ENCODE data around the gene CLIP4. TPM values are rescaled to one million over a fixed set of nuclear protein-coding genes. Genes with fewer than 3 reads are reported as not detected.

CLIP4 gene
- total RNA-seq, 1 experiment from 2014 or later, result 134 TPM

DNA sequence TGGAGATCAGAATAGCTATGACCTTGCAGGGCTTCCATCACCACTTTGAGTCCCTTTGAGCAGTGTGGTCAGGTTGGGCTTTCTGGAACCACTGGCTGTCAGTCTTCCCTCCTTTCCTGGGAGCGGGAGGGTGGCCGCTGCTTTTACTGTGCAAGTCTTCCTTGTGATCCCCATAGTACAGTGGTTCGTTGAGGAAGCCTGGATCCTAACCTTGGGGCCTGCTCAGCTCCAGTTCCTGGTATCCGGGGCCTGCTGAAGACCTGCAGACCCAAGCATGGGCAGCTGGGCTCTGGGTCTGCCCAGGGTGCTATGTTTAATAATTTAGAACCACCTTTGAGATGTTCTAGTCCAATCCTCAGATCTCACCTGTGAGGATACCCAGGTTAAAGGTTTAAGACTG, 104.2 kb downstream of the CLIP4 start:
- Histone ChIP-seq H3K4me2 (no peak overlapping the region), H3K27me3 (ENCODE audit: insufficient read depth, low read depth) (0 out of 2 replicates have a peak, but pooled peaks cover 7% of the 10 kb centered on the region), H3K36me3 (ENCODE audit: low read depth) (no peaks in the 10 kb centered on the region), H4K20me1 (ENCODE audit: insufficient read depth) (no peaks in the 10 kb centered on the region), H3K79me2 (ENCODE audit: low read depth) (no peaks in the 10 kb centered on the region), H3K27ac (no peak overlapping the region), H3K9me2 (ENCODE audit: insufficient read depth) (no peaks in the 10 kb centered on the region), H3K9me3 (ENCODE audit: insufficient read depth, low read depth) (no peaks in the 10 kb centered on the region), H3F3A (ENCODE audit: insufficient read depth, low read depth) (peaks cover 5% of the 10 kb centered on the region; the same call in 1 of the 2 replicates), H3K4me3 (no peak overlapping the region), H3K4me1 (replicated peaks; ENCODE audit: insufficient read depth) (peaks cover 10% of the 10 kb centered on the region; the same call in 1 of the 2 replicates), H2AFZ (no peak overlapping the region)
- BruUV-seq (replicated peaks), result no TSS peak
- ChIA-PET CTCF (no interaction called here), POLR2A (ENCODE audit: unreplicated experiment) (no interaction called here)
- no peak for TF ChIP-seq EZH2 (IDR thresholded peaks at IDR 0.05; ENCODE audit: low read depth)
- TF ChIP-seq, protein P1, sequence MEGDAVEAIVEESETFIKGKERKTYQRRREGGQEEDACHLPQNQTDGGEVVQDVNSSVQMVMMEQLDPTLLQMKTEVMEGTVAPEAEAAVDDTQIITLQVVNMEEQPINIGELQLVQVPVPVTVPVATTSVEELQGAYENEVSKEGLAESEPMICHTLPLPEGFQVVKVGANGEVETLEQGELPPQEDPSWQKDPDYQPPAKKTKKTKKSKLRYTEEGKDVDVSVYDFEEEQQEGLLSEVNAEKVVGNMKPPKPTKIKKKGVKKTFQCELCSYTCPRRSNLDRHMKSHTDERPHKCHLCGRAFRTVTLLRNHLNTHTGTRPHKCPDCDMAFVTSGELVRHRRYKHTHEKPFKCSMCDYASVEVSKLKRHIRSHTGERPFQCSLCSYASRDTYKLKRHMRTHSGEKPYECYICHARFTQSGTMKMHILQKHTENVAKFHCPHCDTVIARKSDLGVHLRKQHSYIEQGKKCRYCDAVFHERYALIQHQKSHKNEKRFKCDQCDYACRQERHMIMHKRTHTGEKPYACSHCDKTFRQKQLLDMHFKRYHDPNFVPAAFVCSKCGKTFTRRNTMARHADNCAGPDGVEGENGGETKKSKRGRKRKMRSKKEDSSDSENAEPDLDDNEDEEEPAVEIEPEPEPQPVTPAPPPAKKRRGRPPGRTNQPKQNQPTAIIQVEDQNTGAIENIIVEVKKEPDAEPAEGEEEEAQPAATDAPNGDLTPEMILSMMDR (conservative IDR thresholded peaks at IDR 0.05), result no peak
- DNase-seq, result no peak
- intact Hi-C loops (cut with micrococcal nuclease; ENCODE audit: unreplicated experiment), result no loop called here

DNA sequence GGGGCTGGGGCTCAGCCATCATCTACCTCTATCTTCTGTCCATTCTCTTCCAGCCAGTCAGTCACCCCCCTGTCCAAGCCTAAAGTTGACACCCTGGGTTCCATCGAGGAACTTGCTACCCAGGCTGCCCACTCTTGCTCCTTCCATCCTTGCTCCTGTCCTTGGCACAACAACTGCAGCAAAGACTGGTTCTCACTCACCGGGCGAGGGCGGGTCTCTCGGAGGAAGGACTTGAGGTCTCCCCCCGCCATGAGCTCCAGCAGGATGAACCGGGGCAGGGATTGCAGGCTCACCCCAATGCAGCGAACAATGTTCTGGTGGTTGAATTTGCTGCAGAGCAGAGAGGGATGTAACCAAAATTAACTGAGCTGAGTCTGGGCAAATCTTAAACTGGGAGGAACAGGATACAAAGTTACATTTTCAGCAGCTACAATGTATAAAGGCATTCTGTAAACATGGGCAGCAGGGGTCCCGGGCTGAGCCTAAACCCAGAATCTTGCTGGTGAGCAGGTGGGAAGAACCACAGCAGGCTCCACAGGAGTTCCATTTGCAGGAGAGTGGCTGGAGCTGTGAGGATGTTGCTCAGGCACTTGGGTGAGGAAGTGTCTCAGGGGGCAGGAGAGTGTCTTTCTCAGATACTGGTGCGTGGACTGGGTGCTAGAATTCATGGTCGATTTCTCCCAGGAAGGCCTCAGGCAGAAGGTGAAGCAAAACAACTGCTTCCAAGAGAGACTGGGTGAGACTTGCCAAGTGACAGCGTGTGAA, 105.5 kb downstream of the CLIP4 start:
- Histone ChIP-seq H3K9me2 (ENCODE audit: insufficient read depth) (no peaks in the 10 kb centered on the region), H3F3A (ENCODE audit: insufficient read depth, low read depth) (peaks cover 7% of the 10 kb centered on the region; the same call in 1 of the 2 replicates), H3K4me1 (replicated peaks; ENCODE audit: insufficient read depth) (peaks cover 14% of the 10 kb centered on the region; the same call in 1 of the 2 replicates), H4K20me1 (ENCODE audit: insufficient read depth) (no peaks in the 10 kb centered on the region), H3K36me3 (ENCODE audit: low read depth) (no peaks in the 10 kb centered on the region), H3K4me3 (no peak overlapping the region), H2AFZ (no peak overlapping the region), H3K79me2 (ENCODE audit: low read depth) (no peaks in the 10 kb centered on the region), H3K4me2 (no peak overlapping the region), H3K27me3 (ENCODE audit: insufficient read depth, low read depth) (0 out of 2 replicates have a peak, but pooled peaks cover 9% of the 10 kb centered on the region), H3K27ac (no peak overlapping the region), H3K9me3 (ENCODE audit: insufficient read depth, low read depth) (no peaks in the 10 kb centered on the region)
- TF ChIP-seq EZH2 (IDR thresholded peaks at IDR 0.05; ENCODE audit: low read depth), result no peak
- TF ChIP-seq, protein P1 (conservative IDR thresholded peaks at IDR 0.05), result no peak
- DNase-seq, result peak in 1 of 2 experiments; percentile 13
- no TSS peak for BruUV-seq (replicated peaks)
- intact Hi-C loops (cut with micrococcal nuclease; ENCODE audit: unreplicated experiment), result no loop called here
- POLR2A ChIA-PET (ENCODE audit: unreplicated experiment), result no interaction called here
- CTCF ChIA-PET, result no interaction called here

DNA sequence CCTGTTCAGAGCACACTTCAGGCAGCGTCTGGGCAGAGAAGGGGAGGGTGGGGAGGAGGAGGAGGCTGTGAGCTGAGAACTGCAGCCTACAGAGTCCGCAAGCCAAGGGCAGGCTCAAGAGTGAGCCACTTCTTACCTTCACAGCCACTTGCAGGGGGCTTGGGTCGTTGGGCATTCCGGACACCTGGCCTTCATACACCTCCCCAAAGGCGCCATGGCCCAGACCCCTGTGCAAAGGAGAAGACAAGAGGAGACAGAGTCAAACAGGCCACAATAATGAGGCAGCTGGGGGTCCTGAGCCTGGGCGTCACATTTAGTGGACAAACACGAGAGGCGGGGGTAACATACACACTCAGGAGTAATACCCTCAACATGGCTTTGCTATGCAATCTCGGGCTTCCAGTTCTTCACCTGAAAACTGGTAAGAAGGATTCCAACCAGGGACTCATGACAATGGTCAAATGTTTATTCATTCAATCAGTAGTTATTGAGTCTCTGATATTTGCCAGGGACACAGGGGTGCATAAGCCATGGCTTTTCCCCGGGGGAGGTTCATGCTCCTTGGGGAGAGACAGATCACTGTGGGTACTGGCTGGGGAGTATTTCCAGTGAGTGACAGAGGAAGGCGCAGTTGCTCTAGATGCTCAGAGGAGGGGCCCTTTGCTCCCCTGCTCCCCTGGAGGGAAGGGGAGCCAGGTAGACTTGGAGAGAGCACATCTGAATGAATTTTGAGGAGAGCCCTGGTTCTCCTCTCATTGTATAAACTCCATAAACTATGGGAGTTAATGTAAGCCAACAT, 107.4 kb downstream of the CLIP4 start:
- Histone ChIP-seq H3F3A (ENCODE audit: insufficient read depth, low read depth) (peaks cover 7% of the 10 kb centered on the region; the same call in 1 of the 2 replicates), H3K27ac (no peak overlapping the region), H3K9me2 (ENCODE audit: insufficient read depth) (no peaks in the 10 kb centered on the region), H3K36me3 (ENCODE audit: low read depth) (no peaks in the 10 kb centered on the region), H3K9me3 (ENCODE audit: insufficient read depth, low read depth) (no peaks in the 10 kb centered on the region), H3K4me2 (no peak overlapping the region), H3K27me3 (ENCODE audit: insufficient read depth, low read depth) (peaks cover 23% of the 10 kb centered on the region; the same call in 1 of the 2 replicates), H2AFZ (no peak overlapping the region), H4K20me1 (ENCODE audit: insufficient read depth) (no peaks in the 10 kb centered on the region), H3K4me1 (replicated peaks; ENCODE audit: insufficient read depth) (peaks cover 14% of the 10 kb centered on the region; the same call in 1 of the 2 replicates), H3K79me2 (ENCODE audit: low read depth) (no peaks in the 10 kb centered on the region), H3K4me3 (no peak overlapping the region)
- intact Hi-C loops (cut with micrococcal nuclease; ENCODE audit: unreplicated experiment), result no loop called here
- no peak for DNase-seq
- POLR2A ChIA-PET (ENCODE audit: unreplicated experiment), result no interaction called here
- TF ChIP-seq, protein P1 (conservative IDR thresholded peaks at IDR 0.05), result no peak
- no peak for TF ChIP-seq EZH2 (IDR thresholded peaks at IDR 0.05; ENCODE audit: low read depth)
- BruUV-seq (replicated peaks), result no TSS peak
- CTCF ChIA-PET, result interaction anchor here (0.6 kb wide), 1 partner anchor 84 kb away, joined by 3 read pairs; no protein-coding TSS in a partner anchor

Data from PC-9 (cell line).